H1 (cell line): Measurements from ENCODE around the gene SPTBN5. TPM values are rescaled to one million over a fixed set of nuclear protein-coding genes. Genes with fewer than 3 reads are reported as not detected.

Experiments
- CTCF ChIA-PET: fragments of 300-600 bp; sonication (Branson Sonifier 250); formaldehyde crosslinking; loops from one replicate; lab custom pipeline; 2021; ENCODE audit not compliant: partially characterized antibody; lab: Charles Lee
- POLR2A ChIA-PET: fragments of 300-600 bp; sonication (Branson Sonifier 250); formaldehyde crosslinking; loops from one replicate; lab custom pipeline; 2021; ENCODE audit warnings: inconsistent platforms; ENCODE audit not compliant: partially characterized antibody; lab: Charles Lee
- DNase-seq, 2 experiments: peaks; one replicate each; pipeline versions ENCODE4 v3.0.0 to v3.0.0-alpha.2; 2010 to 2022; ENCODE audit warnings: low spot score in 2 of 2, low read depth in 1 of 2, mixed read lengths in 1 of 2
- FAIRE-seq: peaks from 2 replicates; lab custom pipeline; 2011; peaks lifted over from hg19 to GRCh38; lab: Jason Lieb, UNC
- H2AFZ ChIP-seq: 2 replicates; pipeline ENCODE4 v1.8.1; 2012; ENCODE audit warnings: low read length, inconsistent platforms
- H2AK5ac ChIP-seq: 2 replicates; pipeline ENCODE4 v1.6.1; 2013; ENCODE audit warnings: low read depth, low read length
- H2BK120ac ChIP-seq: replicated peaks from 2 replicates; pipeline ENCODE3; 2013; ENCODE audit warnings: low read depth, low read length, inconsistent platforms
- H2BK12ac ChIP-seq: 2 replicates; pipeline ENCODE4 v1.6.1; 2013; ENCODE audit warnings: low read depth, low read length
- H2BK15ac ChIP-seq: 2 replicates; pipeline ENCODE4 v1.6.1; 2013; ENCODE audit warnings: low read length
- H2BK20ac ChIP-seq: 2 replicates; pipeline ENCODE4 v1.6.1; 2013; ENCODE audit warnings: low read length
- H2BK5ac ChIP-seq: 2 replicates; pipeline ENCODE4 v1.6.1; 2013; ENCODE audit warnings: low read depth, low read length
- H3K14ac ChIP-seq: 2 replicates; pipeline ENCODE4 v1.6.1; 2013; ENCODE audit warnings: inconsistent platforms; ENCODE audit not compliant: insufficient read length
- H3K18ac ChIP-seq: 2 replicates; pipeline ENCODE4 v1.6.1; 2013; ENCODE audit warnings: low read length; ENCODE audit errors: extremely low read depth
- H3K23ac ChIP-seq: 2 replicates; pipeline ENCODE4 v1.6.1; 2013; ENCODE audit warnings: inconsistent platforms; ENCODE audit not compliant: insufficient read length
- H3K23me2 ChIP-seq: 2 replicates; pipeline ENCODE4 v1.6.1; 2013; ENCODE audit warnings: low read depth, low read length
- H3K27ac ChIP-seq: 2 replicates; pipeline ENCODE4 v1.6.1; 2011; ENCODE audit warnings: low read depth, low read length, inconsistent platforms
- H3K27me3 ChIP-seq, 4 experiments: replicated peaks in 1 of 4; 1 replicate in 1 of 4; 2 replicates in 3 of 4; pipeline versions ENCODE4 v1.6.1 to v1.8.1; 2011 to 2013; ENCODE audit warnings: low read length in 3 of 4, mild to moderate bottlenecking in 3 of 4, inconsistent platforms in 2 of 4, mixed read lengths in 2 of 4, moderate library complexity in 1 of 4; ENCODE audit not compliant: control insufficient read depth in 3 of 4, insufficient read depth in 3 of 4; ENCODE audit errors: extremely low read depth in 1 of 4
- H3K36me3 ChIP-seq, 4 experiments: 2 replicates each; pipeline versions ENCODE4 v1.6.1 to v1.8.1; 2011 to 2013; ENCODE audit warnings: mild to moderate bottlenecking in 4 of 4, low read length in 3 of 4, moderate library complexity in 2 of 4, control low read depth in 1 of 4, inconsistent platforms in 1 of 4; ENCODE audit not compliant: insufficient read depth in 4 of 4, control insufficient read depth in 2 of 4
- H3K4ac ChIP-seq: replicated peaks from 2 replicates; pipeline ENCODE3; 2013; ENCODE audit warnings: low read length, low read depth, mixed read lengths, inconsistent platforms; ENCODE audit not compliant: insufficient read length
- H3K4me1 ChIP-seq, 4 experiments: replicated peaks in 1 of 4; 1 replicate in 1 of 4; 2 replicates in 3 of 4; pipeline versions ENCODE4 v1.6.1 to v1.8.1; 2011 to 2013; ENCODE audit warnings: low read length in 3 of 4, inconsistent platforms in 2 of 4, mixed read lengths in 1 of 4; ENCODE audit not compliant: insufficient read depth in 4 of 4, control insufficient read depth in 3 of 4
- H3K4me2 ChIP-seq, 2 experiments: 2 replicates each; pipeline versions ENCODE4 v1.6.1 to v1.8.1; 2011 to 2013; ENCODE audit warnings: low read depth in 2 of 2, low read length in 2 of 2, control low read depth in 1 of 2, inconsistent platforms in 1 of 2, mild to moderate bottlenecking in 1 of 2; ENCODE audit not compliant: insufficient read depth in 1 of 2
- H3K4me3 ChIP-seq, 4 experiments: fragments of 200-600, 300-600 bp in 1 of 4; sonication (generic), shearing (Covaris generic), sonication (Bioruptor Twin) in 1 of 4; 2 replicates each; pipeline versions ENCODE4 v1.5.1 to v1.8.1; 2011 to 2016; ENCODE audit warnings: low read length in 4 of 4, low read depth in 3 of 4, control low read depth in 2 of 4, inconsistent platforms in 2 of 4, mild to moderate bottlenecking in 2 of 4, mixed read lengths in 1 of 4, moderate library complexity in 1 of 4; ENCODE audit not compliant: insufficient read depth in 2 of 4; ENCODE audit errors: extremely low read depth in 1 of 4
- H3K56ac ChIP-seq: replicated peaks from 2 replicates; pipeline ENCODE3; 2013; ENCODE audit warnings: low read depth, mild to moderate bottlenecking, mixed read lengths, low read length, inconsistent platforms; ENCODE audit not compliant: insufficient read length
- H3K79me1 ChIP-seq: 2 replicates; pipeline ENCODE4 v1.6.1; 2013; ENCODE audit warnings: low read depth, low read length, control low read depth
- H3K79me2 ChIP-seq, 2 experiments: 2 replicates each; pipeline versions ENCODE4 v1.6.1 to v1.8.1; 2012 to 2013; ENCODE audit warnings: low read length in 2 of 2, mild to moderate bottlenecking in 2 of 2, inconsistent platforms in 1 of 2; ENCODE audit not compliant: insufficient read depth in 2 of 2, control insufficient read depth in 1 of 2
- H3K9ac ChIP-seq, 4 experiments: replicated peaks in 1 of 4; 1 replicate in 1 of 4; 2 replicates in 3 of 4; pipeline versions ENCODE4 v1.6.1 to v1.8.1; 2011 to 2013; ENCODE audit warnings: low read depth in 3 of 4, low read length in 3 of 4, control low read depth in 2 of 4, mild to moderate bottlenecking in 2 of 4, moderate library complexity in 2 of 4, inconsistent platforms in 1 of 4; ENCODE audit errors: extremely low read depth in 1 of 4
- H3K9me3 ChIP-seq, 2 experiments: 2 replicates each; pipeline versions ENCODE4 v1.6.1 to v1.8.1; 2012 to 2013; ENCODE audit warnings: mild to moderate bottlenecking in 2 of 2, moderate library complexity in 2 of 2, control low read depth in 1 of 2, inconsistent platforms in 1 of 2, low read depth in 1 of 2, low read length in 1 of 2, mixed read lengths in 1 of 2; ENCODE audit not compliant: insufficient read depth in 2 of 2
- H4K20me1 ChIP-seq, 2 experiments: replicated peaks in 1 of 2; 2 replicates each; pipeline versions ENCODE3 to v1.8.1; 2011 to 2013; ENCODE audit warnings: inconsistent platforms in 2 of 2, low read length in 2 of 2, mild to moderate bottlenecking in 1 of 2; ENCODE audit not compliant: insufficient read depth in 2 of 2, control insufficient read depth in 1 of 2
- H4K5ac ChIP-seq: 2 replicates; pipeline ENCODE4 v1.6.1; 2013; ENCODE audit warnings: low read length, low read depth, mixed read lengths, inconsistent platforms; ENCODE audit not compliant: insufficient read length
- H4K8ac ChIP-seq: 2 replicates; pipeline ENCODE4 v1.8.0; 2013; ENCODE audit warnings: mild to moderate bottlenecking, moderate library complexity, low read length, inconsistent platforms; ENCODE audit not compliant: insufficient read depth; ENCODE audit errors: extremely low read depth
- H4K91ac ChIP-seq: replicated peaks from 2 replicates; pipeline ENCODE3; 2013; ENCODE audit warnings: low read length, mixed read lengths, inconsistent platforms; ENCODE audit not compliant: insufficient read length
- CEBPB ChIP-seq: IDR thresholded peaks from 2 replicates; pipeline ENCODE4 v1.6.1; 2012; ENCODE audit warnings: low read depth, low read length
- GABPA ChIP-seq: IDR thresholded peaks from 2 replicates; pipeline ENCODE4 v1.6.1; 2011; ENCODE audit warnings: mild to moderate bottlenecking, low read length, moderate library complexity, borderline replicate concordance; ENCODE audit not compliant: insufficient read depth
- HDAC2 ChIP-seq, 2 experiments: fragments of 300-600 bp in 1 of 2; sonication (generic) in 1 of 2; IDR thresholded peaks; 2 replicates each; pipeline ENCODE4 v1.6.1; 2011 to 2012; ENCODE audit warnings: low read depth in 2 of 2, low read length in 2 of 2, mild to moderate bottlenecking in 2 of 2, moderate library complexity in 2 of 2, borderline replicate concordance in 1 of 2, inconsistent platforms in 1 of 2
- JUND ChIP-seq: IDR thresholded peaks from 2 replicates; pipeline ENCODE4 v1.6.1; 2011; ENCODE audit warnings: mild to moderate bottlenecking, improper control_type of control experiment, low read length
- SP4 ChIP-seq: IDR thresholded peaks from 2 replicates; pipeline ENCODE4 v1.6.1; 2012; ENCODE audit warnings: low read length, inconsistent platforms
- WGBS, 2 experiments: shearing (Covaris generic) in 1 of 2; methylation state at CpG; one replicate each; pipeline versions ENCODE4 v1.1.6 to v1.1.7; 2013 to 2015; ENCODE audit warnings: low lambda C conversion rate in 2 of 2, mixed read lengths in 2 of 2, inconsistent platforms in 1 of 2, low coverage in 1 of 2, missing lambda C conversion rate in 1 of 2; ENCODE audit not compliant: insufficient replicate concordance in 2 of 2, insufficient coverage in 1 of 2, insufficient read length in 1 of 2; ENCODE audit errors: extremely low coverage in 1 of 2, missing lambda C conversion rate in 1 of 2; 5-methylcytosine and 5-hydroxymethylcytosine counted together
- polyA plus RNA-seq, 7 experiments: library from polyadenylated mRNA; depleted of rRNA in 3 of 7; stranded (reverse) in 5 of 7; unstranded in 2 of 7; fragments of >200 nt in 5 of 7; fragments of 200-250 nt in 2 of 7; gene quantifications; 1 replicate in 5 of 7; 2 replicates in 1 of 7; 4 replicates in 1 of 7; pipeline versions ENCODE4 v1.2.1 to v1.2.3, GENCODE V29; 2011 to 2013; ENCODE audit warnings: missing spikeins in 2 of 7, mixed read lengths in 2 of 7
- total RNA-seq: library from RNA; stranded (reverse); fragmentation: NEBNext Ultra II Directional; extraction: Animal tissue kit (Norgen Biotek cat#: 25700); gene quantifications from 2 replicates; pipeline ENCODE4 v1.2.1, GENCODE V29; 2021

Gene SPTBN5
- total and polyA plus RNA-seq, 2 of the 8 experiments (the other 6 are each of a cell fraction or from before 2014, with no cell fraction given) = 0.32 to 0.84 TPM

- Histone ChIP-seq H3K79me2 (no peaks in the 10 kb centered on the region), H3K4me1 (peaks cover 0 to 4% (median 2%) of the 10 kb centered on the region in 4 experiments; a peak in 4 of 7 replicates), H4K5ac (peak within 1 kb of the TSS; percentile 62), H2BK120ac (peak within 1 kb of the TSS; percentile 10), H3K23me2 (peaks cover 10% of the 10 kb centered on the region; the same call in 1 of the 2 replicates), H4K20me1 (peaks cover 1 to 10% of the 10 kb centered on the region in 2 experiments), H3K4me3 (peak within 1 kb of the TSS; percentile 86 to 97 (median 96)), H3K9me3 (no peaks in the 10 kb centered on the region), H4K91ac (peak within 1 kb of the TSS; percentile 55), H3K9ac (peak within 1 kb of the TSS; percentile 48 to 78 (median 76); a peak in 6 of 7 replicates), H3K14ac (no peak within 1 kb of the TSS), H2BK15ac (no peak within 1 kb of the TSS), H2BK12ac (peak within 1 kb of the TSS; percentile 70; the same call in 1 of the 2 replicates), H3K18ac (peak within 1 kb of the TSS; percentile 83), H3K27me3 (peaks cover 0 to 2% (median 0%) of the 10 kb centered on the region in 4 experiments; a peak in 1 of 7 replicates), H3K79me1 (no peaks in the 10 kb centered on the region; the same call in 1 of the 2 replicates), H2BK20ac (no peak within 1 kb of the TSS), H3K23ac (no peak within 1 kb of the TSS), H3K36me3 (peaks cover 0 to 3% (median 0%) of the 10 kb centered on the region in 4 experiments; a peak in 4 of 8 replicates), H2AK5ac (no peak within 1 kb of the TSS), H3K4me2 (peak within 1 kb of the TSS; percentile 82 to 89), H2AFZ (peak within 1 kb of the TSS; percentile 65; the same call in 1 of the 2 replicates), H3K27ac (peak within 1 kb of the TSS; percentile 34; the same call in 1 of the 2 replicates), H4K8ac (peak within 1 kb of the TSS; percentile 80), H3K56ac (peak within 1 kb of the TSS; percentile 32), H2BK5ac (peak within 1 kb of the TSS; percentile 75; the same call in 1 of the 2 replicates), H3K4ac (peak within 1 kb of the TSS; percentile 82)
- POLR2A ChIA-PET = interaction anchor here (0.7 to 2.1 kb wide), 4 partner anchors 9 to 82 kb away, joined by 3 to 6 read pairs (median 3); no protein-coding TSS in a partner anchor
- WGBS, 2 experiments = 3% methylated on average over 41 of the region's 66 CpGs; no CpG with 5 or more reads in 1 of the 2 experiments
- CTCF ChIA-PET = interaction anchor here (1.1 to 2.1 kb wide), 5 partner anchors 10 to 240 kb away, joined by 3 to 6 read pairs (median 4); partner anchors contain the start of genes MAPKBP1 and PLA2G4B
- FAIRE-seq (no peak), DNase-seq (peak; percentile 59 to 98)
- TF ChIP-seq JUND (no peak), CEBPB (no peak), GABPA (no peak), SP4 (no peak), HDAC2 (IDR thresholded peaks at IDR 0.05; ENCODE audit: borderline replicate concordance in 1 of 2, low read depth in 2 of 2, low read length in 2 of 2) (peak in 1 of 2 experiments; percentile 61; a peak in 1 of 4 replicates)
Observed at GRCh38 chr15:41827880-41828806, 65.7 kb downstream of the SPTBN5 start, which contains the start of gene JMJD7. Gene JMJD7, plus strand, starts transcription at chr15:41828092. Its CDS starts 33 bp downstream, at chr15:41828125.
